IPS-18c (cell line): ENCODE results near the gene PAGE2B.
"Not testable (repeated sequence)": the region's sequence is repeated elsewhere in the genome, so short reads cannot be mapped to it uniquely, and the experiment has no call there.

Experiments
- H3K4me3 ChIP-seq: 2 replicates; pipeline ENCODE4 v1.7.0; 2013; ENCODE audit warnings: low read depth, mild to moderate bottlenecking, low read length, moderate library complexity; ENCODE audit not compliant: insufficient read depth
- H3K9me3 ChIP-seq: one replicate; pipeline ENCODE4 v1.6.1; 2013; ENCODE audit warnings: mild to moderate bottlenecking, low read length, moderate library complexity; ENCODE audit not compliant: control insufficient read depth, insufficient read depth

The PAGE2B gene

DNA sequence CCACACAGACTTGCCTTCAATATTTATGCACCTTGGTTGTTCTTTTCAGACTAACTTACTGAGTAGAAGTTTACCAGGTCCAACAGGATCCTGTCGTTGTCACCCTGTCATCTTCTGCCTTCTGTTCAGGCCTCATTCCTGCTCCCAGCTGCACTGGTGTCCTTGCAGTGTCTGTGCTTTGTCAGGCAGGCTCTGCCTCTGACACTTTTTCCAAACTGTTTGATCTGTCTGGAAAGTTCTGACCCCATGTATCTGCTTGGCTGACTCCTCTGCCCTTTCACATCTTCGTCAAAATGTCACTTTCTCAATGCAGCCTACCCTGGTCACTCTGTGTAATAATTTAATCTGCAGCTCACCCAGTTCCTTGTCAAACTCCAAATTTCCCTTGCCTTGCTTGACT is 23.9 kb downstream of the PAGE2B start:
- H3K9me3 ChIP-seq: peaks cover 7% of the 10 kb centered on the region
- no peak overlapping the region for H3K4me3 ChIP-seq

DNA sequence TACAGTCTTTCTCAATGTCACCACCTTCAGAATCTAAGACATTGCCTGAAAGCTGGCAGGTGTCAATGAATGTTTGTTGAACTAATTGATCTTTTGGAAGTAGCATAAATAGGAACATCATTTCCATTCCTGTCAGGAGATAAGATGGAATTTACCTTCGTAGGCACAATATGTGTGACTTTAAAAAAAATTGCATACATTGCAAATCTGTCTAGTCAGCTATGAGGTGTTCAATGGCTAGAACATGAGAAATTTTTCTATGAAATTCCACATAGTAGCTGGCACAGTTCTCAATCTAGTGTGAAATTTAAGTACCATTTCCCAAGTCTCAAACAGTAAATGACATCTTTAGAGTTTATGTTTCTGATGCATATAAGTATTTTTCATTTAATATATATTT is 24.3 kb downstream of the PAGE2B start:
- no peak overlapping the region for H3K4me3 ChIP-seq

DNA sequence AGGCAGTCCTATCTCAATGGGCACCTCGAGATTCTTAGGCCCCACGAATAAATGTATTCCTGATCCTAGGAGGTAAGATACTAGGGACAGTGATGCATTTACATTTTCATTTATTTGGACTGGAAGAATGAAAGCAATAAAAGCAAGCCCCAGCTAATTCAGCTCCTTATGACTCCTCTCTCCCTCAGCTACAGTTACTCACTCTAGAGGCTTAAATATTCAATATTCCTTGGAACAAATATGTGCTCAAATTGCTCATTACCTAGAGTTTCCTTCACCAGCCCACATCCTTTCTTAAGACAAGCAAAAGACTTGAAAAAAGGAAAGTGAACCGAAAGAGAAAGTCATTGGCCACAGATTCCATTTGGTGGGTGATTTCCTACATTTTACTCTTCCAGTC is 27.9 kb downstream of the PAGE2B start:
- H3K9me3 ChIP-seq: peaks cover 4% of the 10 kb centered on the region
- no peak overlapping the region for H3K4me3 ChIP-seq

More for the DNA sequence above, 24.3 kb downstream of the PAGE2B start:
- peaks cover 7% of the 10 kb centered on the region for H3K9me3 ChIP-seq

DNA sequence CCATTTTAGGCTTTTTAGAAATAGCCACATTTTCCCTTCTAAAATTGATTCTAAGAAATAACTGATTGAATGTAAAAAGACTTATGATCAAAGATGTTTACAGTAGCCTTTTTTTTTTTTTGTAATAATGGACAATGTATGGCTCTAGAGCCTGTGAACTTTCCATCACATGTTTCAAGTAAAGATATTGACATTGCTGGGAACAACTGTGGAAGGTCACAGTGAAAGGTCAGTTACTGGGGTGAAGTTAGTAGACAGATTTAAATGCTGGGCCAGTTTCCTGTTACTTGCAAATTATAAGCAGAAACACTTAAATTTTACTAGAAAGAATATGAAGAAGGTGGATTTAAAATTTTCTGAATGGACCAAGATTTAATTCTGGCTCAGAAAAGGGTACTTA is 32.4 kb downstream of the PAGE2B start:
- Histone ChIP-seq H3K4me3 (no peak overlapping the region), H3K9me3 (peaks cover 1% of the 10 kb centered on the region)

- H3K9me3 ChIP-seq: no peaks in the 10 kb centered on the region
- H3K4me3 ChIP-seq: no peak overlapping the region
Measured at GRCh38 chrX:55107911-55108310, 33.1 kb downstream of the PAGE2B start.

GRCh38 chrX:55109306-55109705 is 34.5 kb downstream of the PAGE2B start:
- no peak overlapping the region for H3K4me3 ChIP-seq

DNA sequence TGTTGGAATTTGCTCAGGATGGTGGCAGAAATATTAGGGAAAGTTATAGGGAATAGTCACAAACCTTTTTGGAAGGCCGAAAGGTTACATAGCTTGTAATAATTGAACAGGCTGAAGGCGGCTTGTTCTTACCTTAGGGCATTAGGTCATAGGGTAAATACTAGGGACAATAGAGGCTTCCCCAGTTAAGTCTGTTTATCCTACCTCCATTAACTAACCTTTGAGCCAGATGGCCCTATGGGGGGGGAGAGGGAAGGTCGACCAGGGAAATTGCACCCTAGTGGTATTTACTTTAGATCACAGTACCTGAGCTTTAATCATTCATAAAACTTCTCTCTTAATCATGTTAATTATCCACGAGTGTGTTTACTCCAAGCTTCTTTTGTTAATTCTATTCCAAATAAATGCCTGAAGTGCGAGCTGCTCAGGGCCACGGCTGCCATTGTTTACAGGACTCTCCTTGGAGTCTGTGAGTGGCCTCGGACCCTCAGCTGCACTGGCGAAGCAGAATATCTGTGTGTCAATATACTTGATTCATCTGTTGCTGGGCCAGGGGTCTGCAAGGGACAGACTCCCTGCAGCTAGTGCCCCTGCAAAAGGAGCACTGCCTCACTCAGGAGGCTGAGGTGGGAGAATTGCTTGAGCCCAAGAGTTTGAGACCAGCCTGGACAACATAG is 36.9 kb downstream of the PAGE2B start:
- Histone ChIP-seq H3K4me3 (no peak overlapping the region; the same call in 1 of the 2 replicates), H3K9me3 (peaks cover 3% of the 10 kb centered on the region)

More at GRCh38 chrX:55109306-55109705, 34.5 kb downstream of the PAGE2B start:
- H3K9me3 ChIP-seq: peaks cover 3% of the 10 kb centered on the region

DNA sequence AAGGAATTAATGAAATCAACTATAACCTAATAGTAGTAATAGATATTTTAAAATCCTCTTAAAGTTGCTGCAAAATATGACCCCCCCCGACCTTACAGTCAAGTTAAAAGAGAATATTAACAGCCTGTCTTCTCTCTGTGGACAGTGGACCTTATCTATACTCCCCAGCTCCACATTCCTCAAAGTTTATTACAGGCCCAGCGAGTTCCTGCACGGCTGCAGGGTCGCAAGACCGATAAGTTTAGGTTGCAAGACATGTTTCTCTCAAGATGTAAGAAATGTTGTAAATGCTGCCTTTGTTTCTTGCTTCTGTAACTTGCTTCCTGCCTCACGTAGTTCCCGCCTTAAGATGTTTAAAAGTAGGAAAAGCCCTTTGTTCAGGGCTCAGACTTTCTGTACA is 41.8 kb downstream of the PAGE2B start:
- not testable (repeated sequence) for H3K9me3 ChIP-seq, H3K4me3 ChIP-seq

DNA sequence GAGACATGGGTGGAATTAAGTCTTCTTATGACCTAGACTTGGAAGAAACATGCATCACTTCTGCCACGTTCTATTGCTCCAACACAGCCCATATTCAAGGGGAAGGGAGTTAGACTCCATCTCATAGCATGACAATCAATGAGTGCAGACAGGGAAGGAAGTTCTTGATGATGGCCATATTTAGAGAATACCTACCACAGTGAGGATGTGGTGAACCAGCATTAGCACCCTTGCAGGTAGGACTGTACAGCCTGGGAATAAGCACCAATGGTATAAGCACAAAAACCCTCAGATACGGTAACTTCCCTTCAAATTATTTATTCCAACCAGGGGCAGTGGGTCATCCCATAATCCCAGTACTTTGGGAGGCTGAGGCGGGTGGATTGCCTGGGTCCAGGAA is 43.7 kb downstream of the PAGE2B start:
- Histone ChIP-seq H3K9me3 (no peaks in the 10 kb centered on the region), H3K4me3 (no peak overlapping the region)

DNA sequence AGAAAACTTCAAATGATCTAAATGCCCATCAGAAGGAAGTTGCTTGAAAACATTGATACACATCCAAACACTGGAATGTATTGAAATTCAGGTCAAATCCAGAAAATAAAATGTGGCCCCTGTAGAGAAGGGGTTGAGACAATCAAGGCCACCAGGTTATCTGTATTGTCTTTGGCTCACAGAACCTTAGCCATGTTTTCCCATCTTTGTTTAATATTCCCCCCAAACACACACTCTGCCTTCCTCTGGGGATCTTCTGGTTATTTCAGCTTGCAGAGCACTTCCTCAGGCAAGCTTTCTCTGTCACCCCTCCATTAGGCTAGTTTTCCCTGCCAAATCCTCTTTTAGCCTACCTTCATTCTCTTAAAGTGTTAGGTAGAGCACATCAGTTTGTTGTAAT is 44.4 kb downstream of the PAGE2B start:
- H3K9me3 ChIP-seq: no peaks in the 10 kb centered on the region
- no peak overlapping the region for H3K4me3 ChIP-seq

GRCh38 chrX:55119712-55120111 is 44.9 kb downstream of the PAGE2B start:
- Histone ChIP-seq H3K4me3 (no peak overlapping the region), H3K9me3 (no peaks in the 10 kb centered on the region)

DNA sequence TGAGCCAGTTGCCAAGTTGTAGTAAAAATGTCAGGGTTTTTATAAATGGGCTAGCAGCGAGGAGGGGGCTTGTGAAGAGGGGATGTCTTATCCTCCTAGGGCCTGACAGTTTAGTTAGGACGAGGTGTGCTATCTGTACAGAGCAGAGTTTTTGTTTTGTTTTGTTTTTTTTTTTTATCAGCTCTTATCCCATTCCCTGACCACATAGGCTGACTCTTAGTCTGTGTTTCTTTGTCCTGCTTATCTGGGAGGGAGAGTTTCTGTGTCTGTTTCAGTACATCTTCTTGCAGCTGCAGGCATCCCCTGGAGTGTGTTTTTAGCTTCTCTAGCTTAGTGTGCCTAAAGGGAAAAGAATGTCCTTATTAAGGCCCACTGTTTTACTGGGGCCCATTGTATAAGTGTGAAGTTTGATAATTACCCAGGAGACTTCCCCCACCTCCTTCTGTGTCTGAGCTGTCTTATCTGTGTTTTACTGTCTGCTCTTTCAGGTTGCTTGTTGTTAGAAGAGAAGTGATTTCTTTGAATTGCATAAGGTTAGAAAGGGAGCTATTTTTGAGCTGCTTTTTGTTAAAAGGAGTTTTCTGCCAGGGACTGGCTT is 46.0 kb downstream of the PAGE2B start:
- H3K9me3 ChIP-seq: no peaks in the 10 kb centered on the region
- no peak overlapping the region for H3K4me3 ChIP-seq

DNA sequence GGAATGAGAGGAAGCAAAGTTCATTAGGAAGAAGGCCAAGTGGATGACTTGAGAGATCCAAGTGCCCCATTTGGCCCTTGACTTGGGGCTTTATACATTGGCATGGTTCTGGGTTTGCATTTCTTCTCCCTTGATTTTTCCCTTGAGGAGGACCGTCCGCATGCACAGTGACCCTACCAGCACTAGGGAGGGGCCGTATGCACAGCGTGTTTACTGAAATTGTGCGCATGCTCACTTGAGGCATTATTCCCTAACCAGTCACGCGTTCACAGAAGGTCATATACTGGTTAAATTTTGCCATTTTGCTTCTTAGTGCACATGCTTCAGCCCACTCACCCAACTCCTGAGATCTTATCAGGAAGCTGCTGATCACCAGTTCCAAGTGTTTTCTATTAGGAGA is 49.1 kb downstream of the PAGE2B start:
- H3K4me3 ChIP-seq: no peak overlapping the region
- no peaks in the 10 kb centered on the region for H3K9me3 ChIP-seq

DNA sequence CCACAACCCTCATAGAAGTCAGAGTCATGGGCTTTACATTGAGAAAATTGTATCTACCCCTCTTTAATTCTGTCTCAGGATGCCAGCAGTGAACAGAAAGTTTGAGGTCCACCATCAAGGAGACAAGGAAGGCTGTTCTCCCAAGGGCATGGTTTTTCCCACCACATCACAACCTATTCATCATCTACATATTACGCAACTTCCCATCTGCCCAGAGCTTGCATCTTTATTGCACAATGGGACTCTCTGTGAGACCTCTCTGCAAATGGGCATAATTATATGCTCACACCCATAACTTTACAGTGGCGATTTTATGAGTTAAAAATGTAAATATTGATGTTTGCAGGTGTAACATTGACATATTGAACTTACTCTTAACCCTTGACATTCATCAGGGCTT is 52.9 kb downstream of the PAGE2B start:
- H3K9me3 ChIP-seq: no peaks in the 10 kb centered on the region
- H3K4me3 ChIP-seq: no peak overlapping the region
